GM12878 (cell line): ENCODE measurements around the gene HIBCH. TPM values are rescaled to one million over a fixed set of nuclear protein-coding genes. Genes with fewer than 3 reads are reported as not detected.

Experiments
- BMI1 ChIP-seq: fragments of 450-650 bp; IDR thresholded peaks from 2 replicates; pipeline ENCODE4 v1.6.1; 2016; ENCODE audit warnings: mild to moderate bottlenecking, moderate library complexity, borderline replicate concordance
- CBX5 ChIP-seq: sonication (generic); IDR thresholded peaks from 2 replicates; pipeline ENCODE4 v1.6.1; 2016; ENCODE audit warnings: low read depth, moderate library complexity, mild to moderate bottlenecking, inconsistent platforms
- CEBPB ChIP-seq, 2 experiments: fragments of 150-350 bp in 1 of 2; IDR thresholded peaks; 2 replicates each; pipeline ENCODE4 v1.6.1; 2012 to 2014; ENCODE audit warnings: low read depth in 2 of 2, low read length in 2 of 2, borderline replicate concordance in 1 of 2, inconsistent platforms in 1 of 2
- CHD1 ChIP-seq: IDR thresholded peaks from 2 replicates; pipeline ENCODE4 v1.6.1; 2012; ENCODE audit warnings: low read depth, low read length, improper control_type of control experiment
- CHD2 ChIP-seq: IDR thresholded peaks from 2 replicates; pipeline ENCODE4 v1.6.1; 2011; ENCODE audit warnings: low read depth, low read length, improper control_type of control experiment, borderline replicate concordance
- ETV6 ChIP-seq, 2 experiments: fragments of 450-650 bp in 1 of 2; IDR thresholded peaks in 1 of 2; conservative IDR thresholded peaks in 1 of 2; 2 replicates each; pipeline ENCODE4 v1.6.1; 2014; ENCODE audit warnings: antibody characterized with exemption in 1 of 2, borderline replicate concordance in 1 of 2, low read depth in 1 of 2, mild to moderate bottlenecking in 1 of 2, moderate library complexity in 1 of 2
- GATAD2B ChIP-seq: fragments of 450-650 bp; conservative IDR thresholded peaks from 2 replicates; pipeline ENCODE4 v1.6.1; 2017; ENCODE audit warnings: low read depth, mild to moderate bottlenecking, moderate library complexity
- IKZF2 ChIP-seq, 2 experiments: fragments of 450-650 bp; IDR thresholded peaks; 2 replicates each; pipeline ENCODE4 v1.6.1; 2017; ENCODE audit warnings: mild to moderate bottlenecking in 2 of 2, moderate library complexity in 2 of 2
- MEF2A ChIP-seq: IDR thresholded peaks from 2 replicates; pipeline ENCODE4 v1.6.1; 2011; ENCODE audit warnings: low read depth, mild to moderate bottlenecking, low read length, moderate library complexity; ENCODE audit not compliant: insufficient read depth
- MTA2 ChIP-seq: fragments of 450-650 bp; IDR thresholded peaks from 2 replicates; pipeline ENCODE4 v1.6.1; 2016; ENCODE audit warnings: low read depth, mild to moderate bottlenecking, moderate library complexity
- NFIC ChIP-seq: IDR thresholded peaks from 2 replicates; pipeline ENCODE4 v1.6.1; 2012; ENCODE audit warnings: low read depth, mild to moderate bottlenecking, inconsistent platforms, low read length, moderate library complexity
- POLR2AphosphoS5 ChIP-seq: IDR thresholded peaks from 2 replicates; pipeline ENCODE4 v1.6.1; 2011; ENCODE audit warnings: mild to moderate bottlenecking, low read length, inconsistent platforms
- POU2F2 ChIP-seq: IDR thresholded peaks from 3 replicates; pipeline ENCODE4 v1.6.1; 2011; ENCODE audit warnings: low read depth, mild to moderate bottlenecking, low read length, borderline replicate concordance
- RBBP5 ChIP-seq: fragments of 200-600 bp; sonication (generic); conservative IDR thresholded peaks from 2 replicates; pipeline ENCODE4 v1.6.1; 2016
- SMARCA5 ChIP-seq: fragments of 450-650 bp; IDR thresholded peaks from 2 replicates; pipeline ENCODE4 v1.6.1; 2017; ENCODE audit warnings: mild to moderate bottlenecking
- SUPT20H ChIP-seq: IDR thresholded peaks from 2 replicates; pipeline ENCODE4 v1.6.1; 2011; ENCODE audit warnings: low read depth, mild to moderate bottlenecking, low read length, moderate library complexity, borderline replicate concordance; ENCODE audit not compliant: control insufficient read depth
- ZNF217 ChIP-seq: fragments of 450-650 bp; IDR thresholded peaks from 2 replicates; pipeline ENCODE4 v1.6.1; 2017; ENCODE audit warnings: antibody characterized with exemption, mild to moderate bottlenecking
- ZZZ3 ChIP-seq: IDR thresholded peaks from 2 replicates; pipeline ENCODE4 v1.6.1; 2011; ENCODE audit warnings: low read depth; ENCODE audit not compliant: control insufficient read depth, insufficient read length
- polyA plus RNA-seq, 11 experiments: library from polyadenylated mRNA; depleted of rRNA in 4 of 11; unstranded in 6 of 11; stranded (reverse) in 5 of 11; fragments of >200 nt; fragmentation: Nextera tagmentation in 4 of 11; fragmentation: Illumina TruSeq in 1 of 11; extraction: Ambion mirVana in 4 of 11; extraction: Trizol in 1 of 11; gene quantifications; 1 replicate in 1 of 11; 2 replicates in 10 of 11; pipeline versions ENCODE4 v1.2.1 to v1.2.3, GENCODE V29; 2011 to 2016; ENCODE audit warnings: inconsistent platforms in 2 of 11, missing spikeins in 2 of 11, low read depth in 1 of 11
- total RNA-seq, 4 experiments: library from RNA; depleted of rRNA in 3 of 4; stranded (reverse); fragments of >200 nt in 3 of 4; fragmentation: Illumina TruSeq in 1 of 4; extraction: Trizol in 1 of 4; gene quantifications; 2 replicates each; pipeline versions ENCODE4 v1.2.1 to v1.2.3, GENCODE V29; 2013 to 2021
- TF ChIP-seq, protein P1 (sequence below): IDR thresholded peaks from 2 replicates; pipeline ENCODE4 v1.6.1; 2012; ENCODE audit warnings: mild to moderate bottlenecking, low read depth, low read length
- TF ChIP-seq, protein P2 (sequence below): fragments of 450-650 bp; IDR thresholded peaks from 2 replicates; pipeline ENCODE4 v1.6.1; 2017; ENCODE audit warnings: mild to moderate bottlenecking, moderate library complexity
- TF ChIP-seq, protein P3 (sequence below): fragments of 450-650 bp; IDR thresholded peaks from 2 replicates; pipeline ENCODE4 v1.6.1; 2014; ENCODE audit warnings: mild to moderate bottlenecking

HIBCH gene
- total and polyA plus RNA-seq, 10 of the 15 experiments (the other 5 are each of a cell fraction or from before 2014, with no cell fraction given): 22.3 to 81.0 (median 37.4) TPM

DNA sequence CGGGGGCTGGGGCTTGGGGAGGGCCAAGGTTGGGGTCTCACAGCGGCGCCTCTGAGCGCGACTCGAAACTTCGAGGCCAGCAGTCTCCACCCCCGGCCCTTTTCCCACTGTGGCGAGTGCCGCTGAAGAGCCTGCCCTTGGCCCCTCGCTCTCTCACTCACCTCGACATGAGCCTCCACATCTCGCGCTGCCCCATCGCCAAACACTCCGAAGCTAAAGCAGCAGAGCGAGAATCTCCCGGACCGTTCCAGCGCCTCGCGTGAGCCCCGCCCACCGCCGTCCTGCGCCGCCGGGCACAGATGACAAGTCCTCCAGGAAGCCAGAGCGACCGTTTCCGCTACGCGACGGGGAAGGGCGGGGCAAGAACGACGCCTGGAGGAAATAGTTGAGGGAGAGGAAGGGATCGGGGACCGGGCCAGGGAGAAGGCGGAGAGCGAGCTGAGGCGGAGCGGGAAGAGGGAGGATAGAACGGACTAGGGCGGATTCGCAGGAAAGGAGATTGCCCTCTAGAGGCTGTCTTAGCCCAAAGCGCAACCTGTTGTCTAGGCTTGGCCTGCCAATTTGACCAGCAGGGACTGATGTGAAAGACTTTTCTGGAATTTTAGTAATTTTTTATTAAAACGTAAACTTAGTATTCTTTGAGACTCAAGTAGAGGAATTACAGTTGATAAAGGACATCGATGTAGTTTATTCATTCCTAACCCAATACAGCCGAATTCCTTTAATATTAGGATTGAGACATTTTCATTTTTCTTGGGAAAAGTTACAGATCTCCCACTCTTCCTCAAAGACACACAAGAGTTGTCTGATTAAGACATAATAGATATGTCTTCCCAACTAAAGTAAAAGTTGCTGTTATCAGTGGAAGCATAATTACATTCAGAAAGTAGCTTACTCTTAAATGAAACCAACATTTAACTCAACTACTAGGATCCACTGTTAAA, at the start of gene HIBCH (continued):
- TF ChIP-seq, protein P1, sequence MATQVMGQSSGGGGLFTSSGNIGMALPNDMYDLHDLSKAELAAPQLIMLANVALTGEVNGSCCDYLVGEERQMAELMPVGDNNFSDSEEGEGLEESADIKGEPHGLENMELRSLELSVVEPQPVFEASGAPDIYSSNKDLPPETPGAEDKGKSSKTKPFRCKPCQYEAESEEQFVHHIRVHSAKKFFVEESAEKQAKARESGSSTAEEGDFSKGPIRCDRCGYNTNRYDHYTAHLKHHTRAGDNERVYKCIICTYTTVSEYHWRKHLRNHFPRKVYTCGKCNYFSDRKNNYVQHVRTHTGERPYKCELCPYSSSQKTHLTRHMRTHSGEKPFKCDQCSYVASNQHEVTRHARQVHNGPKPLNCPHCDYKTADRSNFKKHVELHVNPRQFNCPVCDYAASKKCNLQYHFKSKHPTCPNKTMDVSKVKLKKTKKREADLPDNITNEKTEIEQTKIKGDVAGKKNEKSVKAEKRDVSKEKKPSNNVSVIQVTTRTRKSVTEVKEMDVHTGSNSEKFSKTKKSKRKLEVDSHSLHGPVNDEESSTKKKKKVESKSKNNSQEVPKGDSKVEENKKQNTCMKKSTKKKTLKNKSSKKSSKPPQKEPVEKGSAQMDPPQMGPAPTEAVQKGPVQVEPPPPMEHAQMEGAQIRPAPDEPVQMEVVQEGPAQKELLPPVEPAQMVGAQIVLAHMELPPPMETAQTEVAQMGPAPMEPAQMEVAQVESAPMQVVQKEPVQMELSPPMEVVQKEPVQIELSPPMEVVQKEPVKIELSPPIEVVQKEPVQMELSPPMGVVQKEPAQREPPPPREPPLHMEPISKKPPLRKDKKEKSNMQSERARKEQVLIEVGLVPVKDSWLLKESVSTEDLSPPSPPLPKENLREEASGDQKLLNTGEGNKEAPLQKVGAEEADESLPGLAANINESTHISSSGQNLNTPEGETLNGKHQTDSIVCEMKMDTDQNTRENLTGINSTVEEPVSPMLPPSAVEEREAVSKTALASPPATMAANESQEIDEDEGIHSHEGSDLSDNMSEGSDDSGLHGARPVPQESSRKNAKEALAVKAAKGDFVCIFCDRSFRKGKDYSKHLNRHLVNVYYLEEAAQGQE: no peak
- TF ChIP-seq POLR2AphosphoS5 (peak; percentile 79; the same call in 1 of the 2 replicates), NFIC (no peak), MEF2A (no peak), CBX5 (no peak; the same call in 1 of the 2 replicates), CHD2 (peak; percentile 92), RBBP5 (no peak), MTA2 (no peak), GATAD2B (no peak; the same call in none of the 2 replicates), POU2F2 (no peak; the same call in 2 of the 3 replicates), SMARCA5 (0 out of 2 replicates have a peak, but pooled peaks have one; percentile 25), ETV6 (conservative IDR thresholded peaks at IDR 0.05 in 1 of 2, IDR thresholded peaks at IDR 0.05 in 1 of 2; ENCODE audit: borderline replicate concordance in 1 of 2, low read depth in 1 of 2) (peak in 1 of 2 experiments; percentile 82; a peak in 2 of 4 replicates), IKZF2 (IDR thresholded peaks at IDR 0.05) (peak; percentile 99), ZZZ3 (no peak), SUPT20H (no peak), CHD1 (no peak), ZNF217 (no peak), BMI1 (no peak), CEBPB (IDR thresholded peaks at IDR 0.05; ENCODE audit: borderline replicate concordance in 1 of 2, low read depth in 2 of 2, low read length in 2 of 2) (no peak)
- TF ChIP-seq, protein P2, sequence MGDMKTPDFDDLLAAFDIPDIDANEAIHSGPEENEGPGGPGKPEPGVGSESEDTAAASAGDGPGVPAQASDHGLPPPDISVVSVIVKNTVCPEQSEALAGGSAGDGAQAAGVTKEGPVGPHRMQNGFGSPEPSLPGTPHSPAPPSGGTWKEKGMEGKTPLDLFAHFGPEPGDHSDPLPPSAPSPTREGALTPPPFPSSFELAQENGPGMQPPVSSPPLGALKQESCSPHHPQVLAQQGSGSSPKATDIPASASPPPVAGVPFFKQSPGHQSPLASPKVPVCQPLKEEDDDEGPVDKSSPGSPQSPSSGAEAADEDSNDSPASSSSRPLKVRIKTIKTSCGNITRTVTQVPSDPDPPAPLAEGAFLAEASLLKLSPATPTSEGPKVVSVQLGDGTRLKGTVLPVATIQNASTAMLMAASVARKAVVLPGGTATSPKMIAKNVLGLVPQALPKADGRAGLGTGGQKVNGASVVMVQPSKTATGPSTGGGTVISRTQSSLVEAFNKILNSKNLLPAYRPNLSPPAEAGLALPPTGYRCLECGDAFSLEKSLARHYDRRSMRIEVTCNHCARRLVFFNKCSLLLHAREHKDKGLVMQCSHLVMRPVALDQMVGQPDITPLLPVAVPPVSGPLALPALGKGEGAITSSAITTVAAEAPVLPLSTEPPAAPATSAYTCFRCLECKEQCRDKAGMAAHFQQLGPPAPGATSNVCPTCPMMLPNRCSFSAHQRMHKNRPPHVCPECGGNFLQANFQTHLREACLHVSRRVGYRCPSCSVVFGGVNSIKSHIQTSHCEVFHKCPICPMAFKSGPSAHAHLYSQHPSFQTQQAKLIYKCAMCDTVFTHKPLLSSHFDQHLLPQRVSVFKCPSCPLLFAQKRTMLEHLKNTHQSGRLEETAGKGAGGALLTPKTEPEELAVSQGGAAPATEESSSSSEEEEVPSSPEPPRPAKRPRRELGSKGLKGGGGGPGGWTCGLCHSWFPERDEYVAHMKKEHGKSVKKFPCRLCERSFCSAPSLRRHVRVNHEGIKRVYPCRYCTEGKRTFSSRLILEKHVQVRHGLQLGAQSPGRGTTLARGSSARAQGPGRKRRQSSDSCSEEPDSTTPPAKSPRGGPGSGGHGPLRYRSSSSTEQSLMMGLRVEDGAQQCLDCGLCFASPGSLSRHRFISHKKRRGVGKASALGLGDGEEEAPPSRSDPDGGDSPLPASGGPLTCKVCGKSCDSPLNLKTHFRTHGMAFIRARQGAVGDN: 0 out of 2 replicates have a peak, but pooled peaks have one; percentile 33
- TF ChIP-seq, protein P3, sequence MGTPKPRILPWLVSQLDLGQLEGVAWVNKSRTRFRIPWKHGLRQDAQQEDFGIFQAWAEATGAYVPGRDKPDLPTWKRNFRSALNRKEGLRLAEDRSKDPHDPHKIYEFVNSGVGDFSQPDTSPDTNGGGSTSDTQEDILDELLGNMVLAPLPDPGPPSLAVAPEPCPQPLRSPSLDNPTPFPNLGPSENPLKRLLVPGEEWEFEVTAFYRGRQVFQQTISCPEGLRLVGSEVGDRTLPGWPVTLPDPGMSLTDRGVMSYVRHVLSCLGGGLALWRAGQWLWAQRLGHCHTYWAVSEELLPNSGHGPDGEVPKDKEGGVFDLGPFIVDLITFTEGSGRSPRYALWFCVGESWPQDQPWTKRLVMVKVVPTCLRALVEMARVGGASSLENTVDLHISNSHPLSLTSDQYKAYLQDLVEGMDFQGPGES: no peak
